Stimulated activated CD8-positive, alpha-beta memory T cell treated with anti-CD3 and anti-CD28 coated beads, Interleukin-2, amount 100 ng/mL, for 48 hours (primary cell): ENCODE data around the gene NXPE3.

Experiments
- DNase-seq, 2 donors: peaks; one replicate each; pipeline ENCODE4 v3.0.0-alpha.2; 2020; ENCODE audit warnings: low read depth in 2 of 2

Gene NXPE3

DNA sequence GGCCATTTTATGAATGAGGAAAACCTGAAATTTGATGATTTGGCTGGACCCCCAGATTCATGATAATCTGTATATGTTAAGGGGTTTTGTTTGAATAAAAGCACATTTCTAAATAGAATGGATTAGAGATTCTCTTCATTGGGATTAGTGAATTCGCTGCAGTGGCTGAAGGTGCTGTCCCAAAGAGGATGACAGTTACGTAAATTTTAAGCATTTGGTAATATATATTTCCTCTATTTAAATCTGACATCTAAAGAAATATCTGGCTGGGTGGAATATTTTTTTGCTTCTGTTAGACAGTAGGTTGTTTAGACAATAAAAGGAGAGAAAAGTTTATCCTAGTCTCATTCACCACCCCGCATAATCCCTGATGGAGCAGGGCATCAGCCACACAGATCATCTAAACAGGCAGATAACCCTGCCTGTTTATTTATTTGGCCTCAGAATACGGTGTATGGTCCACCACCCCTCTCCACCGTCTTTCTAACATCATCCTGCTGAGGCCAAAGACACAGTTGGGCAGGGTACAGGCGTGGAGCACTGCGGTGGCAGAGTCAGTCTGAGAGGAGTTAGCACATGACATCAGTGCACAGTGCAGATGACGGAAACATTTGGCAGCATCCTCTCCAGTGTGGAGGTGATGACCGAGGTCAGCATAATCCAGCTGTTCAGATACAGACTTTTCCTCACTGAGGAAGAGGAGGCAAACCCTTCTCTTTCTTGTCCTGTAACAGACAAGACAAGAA is 49.9 kb downstream of the NXPE3 start:
- peak; percentile 28 to 40 for DNase-seq

DNA sequence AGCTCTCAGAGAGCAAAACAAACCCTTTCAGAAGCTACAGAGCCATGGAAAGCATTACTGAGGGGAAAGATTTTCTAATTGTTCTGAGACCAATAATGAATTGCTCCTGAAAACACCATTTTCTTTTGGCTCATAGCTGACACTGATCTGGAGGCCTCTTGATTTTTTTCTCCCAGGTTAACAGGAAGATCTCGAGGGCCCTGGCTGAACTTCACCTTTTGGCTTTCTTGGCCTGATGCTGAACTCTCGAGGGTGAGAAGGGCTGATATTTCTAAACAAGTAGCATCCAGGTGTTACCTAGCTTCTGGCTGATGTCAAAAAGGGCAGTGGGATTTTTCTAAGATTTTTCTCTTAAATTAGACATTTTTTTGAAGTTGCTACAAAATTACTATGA is 50.4 kb downstream of the NXPE3 start:
- DNase-seq: no peak

DNA sequence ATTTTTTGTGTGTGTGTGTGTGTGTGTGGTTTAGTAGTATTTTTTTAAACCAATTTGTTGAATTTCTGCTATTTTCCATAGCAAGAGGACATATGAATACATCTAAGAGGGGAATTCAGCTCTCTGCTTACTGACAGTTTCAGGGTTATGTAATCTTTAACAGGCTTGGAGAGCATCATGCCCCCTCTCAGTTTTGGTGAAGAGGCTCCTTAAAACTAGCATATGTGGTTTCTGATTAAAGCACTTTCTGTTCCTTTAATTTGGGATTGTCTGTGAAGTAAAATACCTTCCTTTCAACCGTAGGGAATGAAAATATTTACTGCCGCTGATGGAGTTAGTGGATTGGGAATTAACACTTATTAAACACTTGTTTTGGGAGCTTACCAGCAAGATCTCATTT is 50.9 kb downstream of the NXPE3 start:
- DNase-seq: no peak

DNA sequence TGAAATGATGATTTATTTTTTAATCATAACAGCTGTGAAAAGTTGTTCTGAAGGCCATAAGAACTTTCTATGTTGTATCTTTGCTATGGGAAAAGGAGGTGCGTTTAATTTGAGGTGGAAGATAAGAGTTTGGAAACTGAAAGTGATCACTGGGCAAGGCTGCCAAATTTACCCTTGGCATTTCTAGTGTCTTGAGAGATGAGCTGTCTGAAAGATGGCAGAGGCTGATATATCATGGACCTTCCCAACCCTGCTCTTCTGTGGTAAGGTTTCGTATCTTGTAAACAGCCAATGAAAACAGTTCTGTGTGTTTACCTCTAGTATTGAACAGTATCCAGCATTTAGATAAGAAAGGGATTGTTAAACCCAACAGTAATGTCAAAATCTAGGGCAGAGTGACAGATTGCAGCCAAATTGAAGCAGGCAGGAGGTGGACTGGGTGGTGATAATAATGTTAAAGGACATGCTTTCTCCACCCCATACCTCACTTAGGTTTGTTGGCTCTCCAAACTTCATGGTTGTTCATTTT is 54.5 kb downstream of the NXPE3 start:
- DNase-seq: no peak

DNA sequence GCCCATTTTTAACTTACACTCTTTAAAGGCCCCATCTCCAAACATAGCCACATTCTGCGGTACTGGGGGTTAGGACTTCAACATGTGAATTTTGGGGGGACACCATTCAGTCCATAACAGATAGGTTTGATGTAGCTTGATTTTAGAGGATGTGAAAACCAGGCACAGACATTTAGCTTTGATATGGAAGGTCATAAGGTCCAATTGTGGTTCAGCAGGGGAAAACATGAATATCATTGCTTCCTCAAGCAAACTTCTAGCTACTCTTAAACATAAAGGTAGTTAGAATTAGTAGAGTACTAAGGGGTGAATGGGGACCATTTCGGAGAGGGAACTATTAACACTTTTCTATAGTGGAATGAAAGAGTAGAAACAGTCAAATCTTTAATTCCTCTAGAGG is 56.7 kb downstream of the NXPE3 start:
- DNase-seq: no peak

DNA sequence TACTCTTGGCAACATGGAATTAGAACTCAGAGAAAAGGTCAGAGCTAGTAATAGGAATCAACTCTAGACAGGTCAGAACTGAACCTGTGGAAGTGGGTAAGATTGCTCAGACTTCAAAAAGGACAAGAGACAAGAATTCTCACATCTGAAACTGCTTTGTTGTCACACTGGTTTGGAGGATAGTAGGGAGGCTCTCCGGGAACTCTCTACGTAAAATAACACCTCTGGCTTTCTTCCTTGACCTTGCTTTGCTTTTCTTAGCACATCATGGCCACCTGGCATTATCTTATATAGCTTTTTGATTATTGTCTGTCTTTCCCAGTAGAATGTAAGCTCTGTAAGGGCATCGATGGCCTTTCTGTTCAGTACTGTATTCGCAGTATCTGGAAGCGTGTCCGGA is 57.1 kb downstream of the NXPE3 start:
- DNase-seq: no peak

DNA sequence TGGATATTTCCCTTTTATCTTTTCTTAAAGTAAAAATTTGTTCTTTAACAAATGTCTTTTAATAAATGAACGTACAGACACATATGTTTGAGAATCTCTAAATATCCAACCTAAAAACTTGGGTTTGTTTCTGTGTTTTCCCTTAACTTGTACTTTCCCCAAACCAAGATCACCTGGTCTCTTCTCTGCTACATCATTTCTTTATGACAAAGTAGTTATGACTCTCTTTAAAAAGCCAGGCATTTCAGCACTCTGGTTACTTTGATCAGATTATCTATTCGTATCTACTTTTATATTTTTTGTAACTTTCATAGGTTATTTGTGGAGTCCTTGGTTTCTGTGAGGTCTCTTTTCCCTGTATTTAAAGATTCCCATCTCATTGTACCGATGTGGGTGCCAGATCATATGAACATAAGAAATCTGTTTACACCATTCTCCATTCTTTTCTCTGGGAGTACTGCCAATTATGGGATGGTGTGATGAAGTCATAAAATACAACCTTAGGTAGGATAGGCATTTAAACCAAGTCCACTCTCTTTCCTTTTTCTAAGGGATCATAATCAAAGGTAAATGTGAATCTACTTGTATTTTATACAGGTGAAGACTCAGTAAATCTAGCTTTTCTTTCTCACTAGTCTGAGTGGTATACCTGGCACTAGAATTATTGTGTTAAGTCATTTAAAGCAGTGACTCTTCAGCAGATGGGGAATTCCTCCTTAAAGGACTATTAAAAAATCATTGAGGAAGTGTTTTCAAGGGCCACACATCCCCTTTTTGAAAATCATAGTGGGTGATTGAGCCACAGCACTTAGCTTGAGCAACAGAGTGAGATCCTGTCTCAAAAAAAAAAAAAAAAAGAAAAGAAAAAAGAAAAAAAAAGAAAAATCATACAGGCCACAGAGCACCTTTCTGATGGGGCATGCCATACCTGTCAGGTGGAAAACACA is 57.9 kb downstream of the NXPE3 start:
- DNase-seq: no peak

DNA sequence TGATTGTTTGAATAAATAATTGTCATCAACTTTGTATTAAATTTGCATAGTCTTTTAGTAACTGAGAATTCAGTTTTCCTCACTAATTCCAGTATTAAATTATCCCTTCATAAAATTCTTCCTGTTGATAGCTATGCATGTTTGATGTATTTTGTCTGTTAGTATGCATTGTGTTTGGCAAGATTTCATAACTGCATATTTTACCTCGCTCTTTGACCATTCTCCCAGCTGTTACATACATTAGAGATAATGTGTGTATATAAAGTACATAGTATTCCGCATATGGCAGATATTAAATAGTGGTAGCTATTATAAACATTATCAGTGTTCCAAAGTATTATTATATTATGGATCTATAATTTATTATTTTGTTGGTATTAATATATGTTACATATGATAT is 59.7 kb downstream of the NXPE3 start:
- no peak for DNase-seq

DNA sequence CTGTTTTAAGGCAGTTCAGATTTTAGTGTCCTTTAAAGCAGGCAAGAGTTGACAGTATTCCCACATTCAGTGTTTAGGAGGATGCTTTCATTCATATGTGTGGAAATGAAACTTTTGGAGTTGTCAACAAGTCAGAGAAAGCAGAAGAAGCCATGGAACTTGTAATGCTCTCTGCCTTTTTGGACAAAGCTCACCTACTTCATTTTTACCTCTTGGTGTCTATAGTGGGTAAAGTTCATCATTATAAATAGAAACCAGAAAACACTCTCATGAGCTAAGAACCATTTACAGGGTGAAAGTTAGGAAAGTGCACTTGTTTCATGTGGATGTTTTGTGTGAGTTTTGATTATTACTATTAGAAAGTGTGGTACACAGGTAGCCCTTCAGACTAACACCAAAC is 61.1 kb downstream of the NXPE3 start:
- no peak for DNase-seq

DNA sequence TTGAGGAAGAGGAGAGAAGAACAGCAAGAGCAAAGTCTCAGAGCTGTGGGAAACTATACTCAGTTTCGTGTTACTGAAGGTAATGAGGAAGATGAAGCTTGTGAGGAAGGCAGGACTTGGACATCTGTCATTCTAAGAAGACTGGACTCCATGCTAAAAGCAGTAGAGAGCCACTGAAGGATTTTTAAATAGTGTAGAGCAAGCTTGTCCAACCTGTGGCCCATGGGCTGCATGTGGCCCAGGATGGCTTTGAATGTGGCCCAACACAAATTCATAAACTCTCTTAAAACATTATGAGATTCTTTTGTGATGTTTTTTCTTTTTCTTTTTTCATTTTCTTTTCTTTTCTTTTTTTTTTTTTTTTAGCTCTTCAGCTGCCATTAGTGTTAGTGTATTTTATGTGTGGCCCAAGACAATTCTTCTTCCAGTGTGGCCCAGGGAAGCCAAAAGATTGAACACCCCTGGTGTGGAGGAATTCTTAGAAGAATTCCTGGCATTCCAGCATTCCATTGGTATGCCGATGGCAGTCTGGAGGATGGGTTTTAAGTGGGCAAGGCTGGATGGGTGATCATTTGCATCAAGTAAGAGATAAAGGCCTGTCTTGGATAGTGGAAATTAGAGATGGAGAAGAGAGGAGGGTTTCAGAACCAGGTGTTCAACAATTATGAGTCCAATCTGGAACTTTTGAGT is 63.4 kb downstream of the NXPE3 start:
- no peak for DNase-seq

DNA sequence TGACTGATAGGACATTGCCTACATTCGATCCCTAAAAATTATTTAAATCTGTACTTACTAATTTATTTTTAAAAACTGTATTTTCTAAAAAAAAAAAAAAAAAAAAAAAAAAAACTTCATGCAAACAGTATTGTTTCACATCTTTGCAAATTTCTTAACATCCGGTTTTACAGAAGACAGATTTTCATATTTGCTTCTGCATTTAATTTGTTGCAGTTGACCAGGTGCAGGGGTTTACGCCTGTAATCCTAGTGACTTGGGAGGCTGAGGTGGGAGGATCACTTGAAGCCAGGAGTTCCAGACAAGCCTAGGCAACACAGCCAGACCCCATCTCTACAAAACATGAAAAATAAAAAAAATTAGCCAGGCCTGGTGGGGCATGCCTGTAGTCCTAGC is 63.9 kb downstream of the NXPE3 start:
- no peak for DNase-seq

DNA sequence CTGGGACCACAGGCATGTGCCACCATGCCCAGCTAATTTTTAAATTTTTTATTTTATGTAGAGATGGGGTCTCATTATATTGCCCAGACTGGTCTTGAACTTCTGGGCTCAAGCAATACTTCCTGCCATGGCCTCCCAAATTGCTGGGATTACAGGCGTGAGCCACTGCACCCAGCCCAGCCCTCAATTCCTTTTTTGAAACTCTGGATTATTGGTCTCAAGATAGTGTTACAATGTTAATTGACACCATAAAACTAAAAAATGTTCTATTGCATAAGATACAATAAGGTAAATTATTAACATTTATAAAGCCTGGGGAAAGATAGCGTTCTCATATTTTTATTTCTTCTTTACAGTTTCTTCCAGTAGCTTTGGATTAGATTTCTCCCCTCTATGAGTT is 66.4 kb downstream of the NXPE3 start:
- DNase-seq: no peak

DNA sequence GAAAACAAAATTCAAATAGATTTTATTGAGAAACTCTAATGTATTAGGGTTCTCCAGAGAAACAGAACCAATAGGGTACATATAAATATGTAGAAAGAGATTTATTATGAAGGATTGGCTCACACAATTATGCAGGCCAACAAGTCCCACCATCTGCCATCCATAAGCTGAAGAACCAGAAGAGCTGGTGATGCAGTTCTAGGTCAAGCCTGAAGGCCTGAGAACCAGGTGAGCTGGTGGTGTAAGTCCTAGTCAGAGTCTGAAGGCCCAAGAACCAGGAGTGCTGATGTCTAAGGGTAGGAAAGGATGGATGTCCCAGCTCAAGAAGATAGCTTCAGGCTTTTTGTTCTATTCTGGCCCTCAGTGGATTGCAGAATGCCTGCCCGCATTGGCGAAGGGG is 67.7 kb downstream of the NXPE3 start:
- DNase-seq: no peak

DNA sequence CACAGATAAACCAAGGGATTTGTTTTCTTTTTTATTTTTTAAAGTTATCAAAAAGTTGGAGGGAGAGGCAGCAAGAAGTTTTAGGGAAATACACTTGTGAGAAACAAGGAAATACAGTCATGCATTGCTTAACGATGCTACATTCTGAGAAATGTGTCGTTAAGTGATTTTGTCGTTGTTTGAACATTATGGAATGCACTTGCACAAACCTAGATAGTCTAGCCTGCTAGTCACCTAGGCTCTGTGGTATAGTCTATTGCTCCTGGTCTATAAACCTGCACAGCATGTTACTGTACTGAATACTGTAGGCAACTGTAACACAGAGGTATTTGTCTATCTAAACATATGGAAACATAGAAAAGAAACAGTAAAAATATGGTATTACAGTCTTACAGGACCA is 68.3 kb downstream of the NXPE3 start:
- no peak for DNase-seq

DNA sequence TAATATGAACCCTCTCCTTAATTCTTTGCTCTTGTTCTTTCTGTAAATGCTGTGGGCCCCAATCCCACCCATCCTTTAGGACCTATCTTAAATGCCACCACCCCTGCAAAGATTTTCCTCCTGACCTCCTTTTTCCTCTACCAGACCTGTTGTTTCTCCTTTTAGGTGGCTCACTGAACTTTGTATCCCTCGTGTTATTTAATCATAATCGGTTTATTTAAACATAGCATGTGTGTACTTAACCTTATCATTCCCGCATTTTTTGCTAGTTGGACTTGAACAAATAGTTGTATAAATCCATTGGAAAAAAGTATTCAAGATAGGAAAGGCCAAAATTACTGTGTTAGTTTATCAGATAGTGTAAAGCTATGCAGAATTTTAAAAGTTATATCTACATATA is 69.3 kb downstream of the NXPE3 start:
- no peak for DNase-seq

DNA sequence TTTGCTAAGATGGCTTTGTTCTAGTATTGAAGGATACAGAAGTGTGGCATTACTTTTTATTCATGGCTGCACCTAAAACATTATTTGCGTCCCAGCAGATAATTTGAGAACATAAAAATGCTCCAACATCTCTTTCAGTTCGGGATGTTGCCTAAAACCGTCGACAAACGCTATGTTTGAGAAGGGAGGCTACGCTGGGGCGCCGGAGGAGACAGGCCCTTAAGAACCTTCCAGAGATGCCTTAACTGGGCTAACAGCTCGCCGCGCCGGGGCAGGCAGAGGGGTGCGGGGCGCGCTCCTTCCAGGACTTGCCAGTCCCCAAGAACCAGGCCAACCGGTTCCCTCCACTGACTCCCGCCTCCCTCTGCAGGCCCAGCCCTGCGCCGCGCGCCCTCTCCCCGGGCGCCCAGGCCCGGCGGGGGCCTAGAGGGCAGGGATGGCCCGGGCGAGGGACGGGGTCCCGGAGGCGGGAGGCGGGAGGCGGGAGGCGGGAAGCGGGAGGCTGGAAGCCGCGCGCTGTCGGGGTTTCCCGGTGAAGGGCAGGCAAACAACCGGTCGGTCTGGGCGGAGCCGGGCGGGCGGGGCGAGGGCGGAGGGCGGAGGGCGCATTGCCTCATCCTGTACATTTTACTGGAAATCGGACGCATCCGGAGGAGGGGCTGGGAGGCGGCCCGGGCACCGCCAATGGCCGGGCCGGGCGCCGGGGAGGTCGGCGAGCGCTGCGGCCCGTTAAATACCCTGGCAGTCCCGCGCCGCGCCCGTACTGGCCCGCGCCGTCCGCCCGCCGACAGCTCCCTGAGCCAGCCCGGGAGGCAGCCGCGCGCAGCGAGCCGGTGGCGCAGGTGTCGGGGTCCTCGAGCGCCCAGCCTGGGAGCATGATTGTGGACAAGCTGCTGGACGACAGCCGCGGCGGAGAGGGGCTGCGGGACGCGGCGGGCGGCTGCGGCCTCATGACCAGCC is 70.0 kb downstream of the NXPE3 start, which contains the start of gene NFKBIZ:
TSS of gene NFKBIZ (plus strand) at position 761 of the 960 bp plus-strand sequence. CDS start at position 876, 115 bp downstream.
- DNase-seq: peak; percentile 92

DNA sequence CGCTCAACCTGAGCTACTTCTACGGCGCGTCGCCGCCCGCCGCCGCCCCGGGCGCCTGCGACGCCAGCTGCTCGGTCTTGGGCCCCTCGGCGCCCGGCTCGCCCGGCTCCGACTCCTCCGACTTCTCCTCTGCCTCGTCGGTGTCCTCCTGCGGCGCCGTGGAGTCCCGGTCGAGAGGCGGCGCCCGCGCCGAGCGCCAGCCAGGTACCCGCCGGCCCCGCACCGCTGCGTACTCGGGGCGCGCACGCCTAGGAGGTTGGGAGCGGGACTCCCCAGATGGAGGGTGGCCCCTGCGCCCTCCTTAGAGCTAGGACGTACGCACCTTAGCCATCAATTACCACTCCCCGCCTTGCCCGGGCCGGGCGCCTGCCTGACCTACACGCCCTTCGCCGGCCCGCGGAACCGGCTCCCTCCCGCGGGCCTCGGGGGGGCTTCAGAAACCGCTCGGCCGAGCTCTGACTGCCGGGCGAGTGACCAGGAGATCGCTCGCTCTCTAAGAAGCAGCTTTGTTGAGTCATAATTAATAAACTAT is 70.8 kb downstream of the NXPE3 start:
- peak; percentile 32 to 33 for DNase-seq

DNA sequence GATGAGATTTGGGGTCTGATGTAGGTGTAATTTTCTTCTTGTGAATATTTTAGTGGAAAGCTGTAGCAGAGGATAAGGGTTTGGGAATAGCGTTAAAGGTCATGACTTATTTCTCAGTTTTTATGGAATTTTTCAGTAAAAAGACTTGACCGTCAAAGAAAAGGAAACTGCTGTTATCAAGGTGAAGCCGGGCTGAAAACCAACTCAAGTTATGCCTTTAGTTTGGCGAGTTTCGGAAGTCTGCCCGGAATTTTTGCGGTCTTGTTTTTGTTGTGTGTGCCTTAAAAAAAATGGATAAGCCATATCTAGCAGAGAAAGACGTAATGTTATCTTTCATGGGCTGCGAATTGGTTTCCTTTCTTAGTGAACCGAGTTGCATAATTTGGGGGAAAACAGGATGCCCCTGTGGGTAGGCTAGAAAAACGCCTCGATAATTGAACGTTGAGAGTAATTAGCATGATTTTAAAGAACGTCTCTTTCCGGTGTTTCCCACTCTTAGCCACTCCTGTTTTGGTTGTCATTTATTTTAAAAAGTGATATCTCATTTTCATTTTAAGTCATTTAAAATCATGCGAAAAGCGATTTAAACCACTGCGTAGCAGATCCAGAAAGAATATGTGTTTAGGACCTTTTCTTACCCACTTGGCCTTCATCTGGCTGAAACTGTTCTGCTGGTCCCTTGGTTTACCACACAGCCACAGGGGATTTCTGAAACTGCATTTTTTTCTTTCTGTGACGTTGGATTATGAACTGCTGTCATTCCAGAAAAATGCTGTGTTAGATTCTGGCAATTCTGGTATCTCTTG is 71.4 kb downstream of the NXPE3 start:
- peak; percentile 14 to 18 for DNase-seq

DNA sequence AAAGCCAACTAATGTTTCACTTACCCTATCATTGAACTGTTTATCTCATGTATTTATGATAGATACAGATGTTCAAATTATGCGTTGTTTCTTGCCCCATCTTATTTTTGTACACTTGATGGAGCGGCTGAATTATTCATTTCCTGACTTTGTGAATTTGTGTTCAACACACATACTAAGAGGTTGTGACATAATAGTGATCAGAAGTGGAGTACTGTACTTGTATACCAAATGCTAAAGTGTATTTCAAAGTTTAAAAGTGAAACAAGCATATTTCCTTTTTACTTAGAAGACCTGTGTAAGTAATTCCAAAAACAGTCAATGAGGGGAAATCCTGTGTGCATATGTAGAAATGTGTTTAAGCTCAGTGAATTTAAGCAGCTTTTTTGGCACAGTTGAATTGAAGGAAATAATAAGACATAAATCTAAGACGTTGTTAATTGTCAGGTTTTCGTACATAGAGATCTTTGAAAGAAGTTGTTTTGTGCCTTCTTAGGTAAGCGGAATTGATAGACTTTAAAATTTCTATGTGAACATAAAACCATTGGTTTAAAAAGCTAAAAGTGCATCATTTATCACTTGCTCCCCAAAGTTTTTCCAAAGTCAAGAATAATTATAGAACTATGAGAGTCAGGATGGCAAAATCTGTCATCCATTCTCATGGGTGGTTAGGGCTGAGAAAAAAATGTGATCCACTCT is 72.2 kb downstream of the NXPE3 start:
- DNase-seq: no peak
